ENCODE measurements around the gene GNAL. TPM values are rescaled to one million over a fixed set of nuclear protein-coding genes. Genes with fewer than 3 reads are reported as not detected.

Gene GNAL
- total and polyA plus RNA-seq, 10 donors = 0.74 to 5.7 (median 3.0) TPM

DNA sequence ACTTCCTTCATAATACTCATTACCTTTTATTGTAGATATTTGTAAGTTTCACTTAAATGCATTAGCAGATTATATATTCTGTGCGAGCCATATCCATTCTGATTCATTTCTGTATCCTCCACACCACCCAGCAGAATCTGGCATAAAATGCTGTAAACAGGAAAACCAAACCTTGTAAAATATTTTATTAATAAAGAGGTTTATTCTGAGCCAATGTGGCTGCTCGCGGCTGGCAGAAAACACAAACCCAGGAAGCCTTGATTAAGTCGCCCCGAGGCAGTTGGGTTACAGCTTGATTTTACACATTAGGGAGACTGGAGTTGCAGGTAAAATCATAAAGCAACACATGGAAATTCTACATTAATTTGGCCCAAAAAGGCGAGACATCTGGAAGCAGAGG, 40.5 kb downstream of the GNAL start:
- TF ChIP-seq POLR2A (IDR thresholded peaks at IDR 0.05) (no peak), POLR2AphosphoS5 (IDR thresholded peaks at IDR 0.05) (no peak)
- TF ChIP-seq, protein P1, sequence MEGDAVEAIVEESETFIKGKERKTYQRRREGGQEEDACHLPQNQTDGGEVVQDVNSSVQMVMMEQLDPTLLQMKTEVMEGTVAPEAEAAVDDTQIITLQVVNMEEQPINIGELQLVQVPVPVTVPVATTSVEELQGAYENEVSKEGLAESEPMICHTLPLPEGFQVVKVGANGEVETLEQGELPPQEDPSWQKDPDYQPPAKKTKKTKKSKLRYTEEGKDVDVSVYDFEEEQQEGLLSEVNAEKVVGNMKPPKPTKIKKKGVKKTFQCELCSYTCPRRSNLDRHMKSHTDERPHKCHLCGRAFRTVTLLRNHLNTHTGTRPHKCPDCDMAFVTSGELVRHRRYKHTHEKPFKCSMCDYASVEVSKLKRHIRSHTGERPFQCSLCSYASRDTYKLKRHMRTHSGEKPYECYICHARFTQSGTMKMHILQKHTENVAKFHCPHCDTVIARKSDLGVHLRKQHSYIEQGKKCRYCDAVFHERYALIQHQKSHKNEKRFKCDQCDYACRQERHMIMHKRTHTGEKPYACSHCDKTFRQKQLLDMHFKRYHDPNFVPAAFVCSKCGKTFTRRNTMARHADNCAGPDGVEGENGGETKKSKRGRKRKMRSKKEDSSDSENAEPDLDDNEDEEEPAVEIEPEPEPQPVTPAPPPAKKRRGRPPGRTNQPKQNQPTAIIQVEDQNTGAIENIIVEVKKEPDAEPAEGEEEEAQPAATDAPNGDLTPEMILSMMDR (IDR thresholded peaks at IDR 0.05 in 8 of 11, conservative IDR thresholded peaks at IDR 0.05 in 3 of 11) = no peak
- H3K36me3 ChIP-seq = no peaks in the 10 kb centered on the region
- peaks cover 0 to 65% (median 8%) of the 10 kb centered on the region in 7 donors for H3K27me3 ChIP-seq (replicated peaks in 1 of 7)
- no peak overlapping the region for H3K27ac ChIP-seq
- no peak overlapping the region for H3K4me3 ChIP-seq
- 78 to 85% (median 81%) methylated on average over 6 of the region's 6 CpGs for WGBS, 5 donors
- DNase-seq = no peak
- H3K9me3 ChIP-seq = no peaks in the 10 kb centered on the region
- intact Hi-C loops (cut with DNase I; ENCODE audit: low total_unique reads) = no loop called here
- H3K4me1 ChIP-seq = peaks cover 0 to 8% (median 3%) of the 10 kb centered on the region in 6 donors

GRCh38 chr18:11733031-11733430, 44.0 kb downstream of the GNAL start:
- Histone ChIP-seq H3K27ac (no peak overlapping the region), H3K9me3 (no peaks in the 10 kb centered on the region), H3K27me3 (replicated peaks in 1 of 7) (peaks cover 0 to 75% (median 8%) of the 10 kb centered on the region in 7 donors), H3K4me1 (peaks cover 0 to 8% (median 3%) of the 10 kb centered on the region in 6 donors), H3K4me3 (peak overlapping the region in 6 of 8 donors; percentile 11 to 56 (median 30)), H3K36me3 (no peaks in the 10 kb centered on the region)
- TF ChIP-seq, protein P1 (IDR thresholded peaks at IDR 0.05 in 8 of 11, conservative IDR thresholded peaks at IDR 0.05 in 3 of 11) = peak; percentile 48 to 88 (median 76)
- TF ChIP-seq POLR2AphosphoS5 (IDR thresholded peaks at IDR 0.05) (peak in 2 of 3 donors; percentile 34 to 39), POLR2A (IDR thresholded peaks at IDR 0.05) (no peak)
- 9 to 14% (median 11%) methylated on average over 17 of the region's 17 CpGs for WGBS, 5 donors
- peak; percentile 94 for DNase-seq
- intact Hi-C loops (cut with DNase I; ENCODE audit: low total_unique reads) = loop anchor here (5.0 kb wide), 1 partner anchor 304 kb away; no protein-coding TSS in a partner anchor

GRCh38 chr18:11736656-11737055, 47.6 kb downstream of the GNAL start:
- intact Hi-C loops (cut with DNase I; ENCODE audit: low total_unique reads) = no loop called here
- H3K27me3 ChIP-seq (replicated peaks in 1 of 7) = peaks cover 0 to 63% (median 8%) of the 10 kb centered on the region in 7 donors

GRCh38 chr18:11739893-11740292, 50.8 kb downstream of the GNAL start:
- Histone ChIP-seq H3K36me3 (no peaks in the 10 kb centered on the region), H3K27ac (no peak overlapping the region), H3K9me3 (no peaks in the 10 kb centered on the region), H3K4me3 (no peak overlapping the region), H3K4me1 (no peaks in the 10 kb centered on the region), H3K27me3 (replicated peaks in 1 of 7) (peaks cover 0 to 49% (median 0%) of the 10 kb centered on the region in 7 donors)
- WGBS, 5 donors = 74 to 86% (median 80%) methylated on average over 7 of the region's 7 CpGs
- TF ChIP-seq POLR2AphosphoS5 (IDR thresholded peaks at IDR 0.05) = no peak
- TF ChIP-seq, protein P1 (IDR thresholded peaks at IDR 0.05 in 8 of 11, conservative IDR thresholded peaks at IDR 0.05 in 3 of 11) = no peak
- TF ChIP-seq POLR2A (IDR thresholded peaks at IDR 0.05) = no peak
- intact Hi-C loops (cut with DNase I; ENCODE audit: low total_unique reads) = no loop called here
- DNase-seq = no peak

More at GRCh38 chr18:11736656-11737055, 47.6 kb downstream of the GNAL start:
- H3K4me1 ChIP-seq = peaks cover 0 to 8% (median 3%) of the 10 kb centered on the region in 6 donors
- H3K4me3 ChIP-seq = no peak overlapping the region
- no peak for DNase-seq
- H3K9me3 ChIP-seq = no peaks in the 10 kb centered on the region
- 68 to 81% (median 72%) methylated on average over 1 of the region's 1 CpG for WGBS, 5 donors
- TF ChIP-seq, protein P1 (IDR thresholded peaks at IDR 0.05 in 8 of 11, conservative IDR thresholded peaks at IDR 0.05 in 3 of 11) = no peak
- TF ChIP-seq POLR2A (IDR thresholded peaks at IDR 0.05) (no peak), POLR2AphosphoS5 (IDR thresholded peaks at IDR 0.05) (no peak)
- no peaks in the 10 kb centered on the region for H3K36me3 ChIP-seq
- H3K27ac ChIP-seq = no peak overlapping the region

All from spleen (tissue), 11 donors.